Measurements from ENCODE around the gene ABCB8.

- TF ChIP-seq ZBTB33 (IDR thresholded peaks at IDR 0.05) (no peak), CTCF (IDR thresholded peaks at IDR 0.05; ENCODE audit: low read depth, low read length, missing input control) (no peak), SP1 (IDR thresholded peaks at IDR 0.05) (no peak), NR2F2 (IDR thresholded peaks at IDR 0.05) (no peak), YY1 (IDR thresholded peaks at IDR 0.05) (no peak), TAF1 (conservative IDR thresholded peaks at IDR 0.05) (no peak), ATF3 (IDR thresholded peaks at IDR 0.05) (no peak), MAX (IDR thresholded peaks at IDR 0.05) (no peak), JUND (IDR thresholded peaks at IDR 0.05) (no peak), REST (IDR thresholded peaks at IDR 0.05) (no peak)
Measured at GRCh38 chr7:151071032-151071866, 43.0 kb downstream of the ABCB8 start.

Data from liver (tissue), 3 donors.